Activated CD4-positive, alpha-beta T cell treated with anti-CD3 and anti-CD28 coated beads, Interleukin-2, amount 50 U/mL, for 48 hours (primary cell): ENCODE data around the gene MSMP.
A peak's percentile ranks its signal among the peaks of the same experiment; 100 is the strongest.

Experiments used
- DNase-seq, 2 experiments: peaks; one replicate each; pipeline ENCODE4 v3.0.0-alpha.2; 2020

The MSMP gene

GRCh38 chr9:35771075-35771433 is 17.0 kb upstream of the MSMP start:
- no peak for DNase-seq

DNA sequence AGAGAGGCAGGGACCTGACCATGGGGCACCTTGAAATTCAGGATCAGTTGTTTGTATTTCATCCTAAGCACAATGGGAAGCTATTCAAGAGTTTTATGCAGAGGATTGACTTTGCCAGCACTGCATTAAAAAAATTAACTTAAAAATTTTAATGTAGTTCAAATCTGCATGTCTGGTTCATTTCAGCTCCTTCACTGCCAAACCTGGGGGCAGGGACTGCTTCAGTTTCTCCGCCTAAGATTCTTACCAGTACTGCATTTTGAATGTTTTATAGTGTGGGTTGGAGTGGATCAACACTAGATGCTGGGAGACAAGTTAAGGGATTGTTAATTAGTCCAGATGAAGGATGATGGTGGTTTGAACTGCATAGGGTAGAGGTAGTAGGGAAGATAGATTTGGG is 15.7 kb upstream of the MSMP start:
- no peak for DNase-seq

- no peak for DNase-seq
Measured at GRCh38 chr9:35767458-35767857, 13.4 kb upstream of the MSMP start.

DNA sequence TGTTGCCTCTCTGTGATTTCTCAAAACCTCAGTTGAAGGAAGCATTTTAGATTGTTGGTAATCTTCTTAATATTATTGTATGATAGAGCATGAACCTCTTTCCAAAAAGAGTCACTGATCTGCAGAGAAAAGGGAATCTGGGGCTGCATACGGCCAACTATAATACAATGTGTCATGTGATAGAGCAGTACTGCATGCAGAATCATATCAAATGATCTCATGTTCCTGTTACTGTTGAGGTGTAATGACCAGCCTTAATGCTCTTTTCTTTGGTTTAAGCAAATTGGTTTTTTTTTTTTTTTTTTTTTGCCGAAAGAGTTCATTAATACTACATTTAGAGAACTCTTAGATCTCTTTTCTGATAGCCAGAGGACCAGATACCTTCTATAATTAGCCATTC is 12.9 kb upstream of the MSMP start:
- no peak for DNase-seq

GRCh38 chr9:35763803-35764202 is 9.7 kb upstream of the MSMP start:
- no peak for DNase-seq

- DNase-seq: no peak
Measured at GRCh38 chr9:35763181-35763580, 9.1 kb upstream of the MSMP start.

DNA sequence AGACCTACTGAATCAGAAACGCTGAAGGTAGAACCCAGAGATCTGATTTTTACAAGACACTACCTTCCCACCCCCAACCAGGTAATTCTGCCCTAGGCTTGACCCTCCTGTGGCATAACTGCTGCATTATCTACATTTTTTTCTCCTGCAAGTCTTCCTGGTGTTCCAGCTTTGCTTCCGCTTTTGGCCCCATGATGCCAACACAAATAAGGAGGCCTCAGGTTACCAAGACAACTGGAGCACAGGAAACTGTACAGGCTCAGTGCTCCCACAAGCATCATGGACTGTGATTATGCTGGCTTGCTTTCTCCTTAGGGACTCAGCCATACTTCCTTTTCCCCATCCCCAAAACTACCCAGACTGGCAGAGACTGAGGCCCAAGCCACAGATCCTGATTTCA is 6.6 kb upstream of the MSMP start:
- DNase-seq: no peak

GRCh38 chr9:35759795-35760194 is 5.7 kb upstream of the MSMP start:
- no peak for DNase-seq

DNA sequence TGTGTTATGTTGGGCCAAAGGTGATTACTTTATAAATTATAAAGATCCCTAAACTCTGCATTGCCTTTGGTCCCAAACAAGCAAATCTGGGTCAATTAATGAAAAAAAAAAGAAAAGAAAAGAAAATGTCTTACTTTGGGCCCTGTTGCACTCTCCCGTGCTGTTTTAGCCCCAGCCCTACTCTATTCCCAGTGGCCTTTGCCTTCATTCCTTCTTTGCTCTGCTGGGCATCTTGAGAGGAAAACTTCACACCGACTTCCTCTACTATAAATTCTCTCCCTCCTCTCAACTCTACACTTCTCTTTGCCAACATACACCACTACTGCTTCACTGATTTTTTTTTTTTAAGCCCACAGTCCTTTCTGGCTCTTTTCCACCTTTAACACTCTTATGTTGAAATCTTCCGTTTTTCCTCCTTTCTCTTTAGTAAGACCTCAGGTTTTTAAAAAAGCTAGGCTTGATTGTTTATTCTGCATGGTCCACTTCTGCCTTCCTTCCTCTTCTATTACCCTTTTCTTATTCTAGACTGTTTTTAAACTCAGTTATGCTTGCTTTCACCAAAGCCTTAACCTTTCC is 4.5 kb upstream of the MSMP start:
- no peak for DNase-seq

GRCh38 chr9:35757892-35758275 is 3.8 kb upstream of the MSMP start:
- no peak for DNase-seq

- peak; percentile 59 to 65 for DNase-seq
Measured at GRCh38 chr9:35757226-35757891, 3.3 kb upstream of the MSMP start.

- DNase-seq: peak; percentile 87 to 90
Measured at GRCh38 chr9:35756275-35757225, 2.5 kb upstream of the MSMP start.

- no peak for DNase-seq
Measured at GRCh38 chr9:35755071-35755470, 995 bp upstream of the MSMP start.

GRCh38 chr9:35753466-35753865 is 610 bp downstream of the MSMP start:
- no peak for DNase-seq

DNA sequence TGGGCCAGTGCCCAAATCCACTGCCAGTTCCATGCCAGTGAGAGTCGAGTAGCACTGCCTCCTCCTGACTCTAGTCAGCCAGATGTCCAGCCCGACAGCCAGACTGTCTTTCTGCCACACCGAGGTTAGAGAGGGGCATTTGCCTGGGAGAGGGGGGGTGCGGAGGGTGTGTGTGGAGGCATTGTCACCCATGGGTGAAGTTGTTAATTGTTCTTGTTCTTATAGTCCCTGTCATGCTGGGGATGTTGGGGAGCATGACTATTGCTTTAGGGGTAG is 3.9 kb downstream of the MSMP start:
- DNase-seq: no peak

DNA sequence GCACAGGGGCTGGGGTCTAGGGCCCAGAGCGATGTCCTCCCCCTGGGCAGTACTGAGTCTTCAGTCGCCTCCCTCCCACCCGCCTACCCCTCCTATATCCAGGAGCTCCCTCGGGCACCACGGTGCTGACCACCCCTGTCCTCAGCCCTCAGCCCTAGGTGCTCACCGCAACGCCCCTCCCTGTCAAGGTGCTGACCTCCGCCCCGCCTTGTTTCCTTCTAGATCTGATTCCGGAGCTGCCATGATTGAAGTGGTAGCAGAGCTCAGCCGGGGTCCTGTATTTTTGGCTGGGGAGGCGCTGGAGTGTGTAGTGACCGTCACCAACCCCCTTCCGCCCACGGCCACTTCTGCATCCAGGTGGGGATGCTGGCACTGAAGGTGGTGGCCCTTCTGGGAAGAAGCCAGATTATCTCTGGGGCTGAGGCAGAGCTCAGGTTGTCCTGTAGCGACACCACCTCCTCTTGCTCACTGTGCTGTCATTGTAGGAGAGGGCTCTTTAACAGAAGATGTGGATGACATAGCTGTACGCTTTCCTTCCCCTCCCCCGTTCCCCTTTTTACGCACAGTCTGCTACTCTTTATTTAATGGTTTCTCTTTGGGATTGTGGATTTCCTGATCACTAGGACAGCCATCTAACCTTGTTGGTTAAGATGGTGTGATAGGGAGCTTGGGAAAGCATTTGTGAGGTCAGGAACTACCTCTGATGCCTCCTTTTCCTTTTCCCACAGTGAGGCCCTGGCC is 4.4 kb downstream of the MSMP start:
- peak; percentile 41 to 60 for DNase-seq

DNA sequence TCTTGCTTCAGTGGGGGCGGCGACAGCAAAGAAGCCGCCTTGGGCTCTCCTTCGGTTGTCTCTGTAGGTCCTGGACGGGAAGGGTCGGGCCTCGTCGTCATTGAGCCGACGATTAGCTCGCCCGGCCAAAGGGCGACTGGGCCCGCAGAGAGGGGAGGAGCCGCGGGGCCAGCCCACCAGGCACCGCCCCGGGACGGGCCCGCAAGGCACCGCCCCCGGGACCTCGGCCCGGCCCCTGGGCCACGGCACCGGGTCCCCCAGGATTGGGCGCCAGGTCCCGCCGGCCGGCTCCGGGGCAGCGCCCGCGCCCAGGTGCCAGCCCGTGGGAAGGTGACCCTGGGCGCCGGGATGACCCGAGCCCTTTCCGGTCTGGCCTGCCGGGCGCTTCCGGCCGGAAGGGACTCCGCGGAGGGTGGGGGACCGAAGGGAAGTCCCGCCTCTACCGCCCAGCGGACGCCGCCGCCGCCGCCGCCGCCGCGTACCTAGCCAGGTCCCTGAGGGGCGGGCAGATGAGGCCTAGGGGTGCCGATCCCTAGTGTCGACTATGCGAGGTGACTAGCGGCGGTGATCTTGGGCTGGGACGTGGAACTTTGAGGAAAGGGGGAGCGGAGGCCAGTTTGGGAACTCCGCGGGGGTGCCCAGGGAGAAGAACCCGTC is 5.1 kb downstream of the MSMP start, which contains the start of the genes GBA2 and RGP1:
Gene GBA2, minus strand, starts transcription at position 371 of the 657 bp plus-strand sequence. CDS start 524 bp downstream, outside the sequence.
Gene RGP1, plus strand, starts transcription at position 430 of the 657 bp plus-strand sequence. CDS start 469 bp downstream, outside the sequence.
- peak; percentile 74 to 81 for DNase-seq

GRCh38 chr9:35748242-35748857 is 5.7 kb downstream of the MSMP start:
- DNase-seq: no peak

DNA sequence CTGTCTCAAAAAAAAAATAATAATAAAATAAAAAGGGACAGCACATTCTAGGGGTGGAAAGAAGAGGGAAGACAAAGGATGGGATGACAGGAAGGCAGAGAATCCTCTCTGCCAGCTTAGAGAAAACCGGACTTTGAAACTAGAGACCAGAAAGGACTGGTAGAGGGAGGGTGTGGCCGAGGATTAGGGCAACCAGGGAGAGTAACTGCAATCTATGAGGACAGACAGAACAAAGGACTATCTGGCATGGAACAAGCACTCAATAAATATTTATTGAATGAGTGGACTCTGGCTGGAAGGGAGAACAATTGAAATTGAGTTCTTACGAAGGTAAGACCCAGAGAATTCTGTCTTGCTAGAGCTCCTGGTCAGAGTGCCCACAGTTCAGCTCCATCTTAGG is 7.5 kb downstream of the MSMP start:
- no peak for DNase-seq

DNA sequence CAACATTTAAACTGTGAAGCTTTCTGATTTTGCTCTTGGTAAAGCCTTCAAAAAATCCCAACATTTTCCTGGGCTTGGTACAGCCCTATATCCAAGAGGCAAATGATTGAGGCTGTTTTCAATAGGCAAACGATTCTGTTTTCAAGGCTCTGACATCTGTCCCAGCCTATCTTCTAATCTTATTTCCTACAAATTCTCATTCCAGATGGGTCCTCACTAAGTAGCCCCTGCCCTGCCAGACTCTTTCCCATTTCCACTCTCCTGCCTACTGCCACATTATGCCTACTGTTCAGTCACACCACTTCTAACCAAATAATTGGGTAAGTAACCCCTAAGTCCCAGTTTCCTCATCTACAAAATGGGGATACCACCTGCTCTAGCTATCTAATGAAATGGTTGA is 8.5 kb downstream of the MSMP start:
- DNase-seq: no peak

GRCh38 chr9:35743880-35744518 is 10.1 kb downstream of the MSMP start:
- no peak for DNase-seq

DNA sequence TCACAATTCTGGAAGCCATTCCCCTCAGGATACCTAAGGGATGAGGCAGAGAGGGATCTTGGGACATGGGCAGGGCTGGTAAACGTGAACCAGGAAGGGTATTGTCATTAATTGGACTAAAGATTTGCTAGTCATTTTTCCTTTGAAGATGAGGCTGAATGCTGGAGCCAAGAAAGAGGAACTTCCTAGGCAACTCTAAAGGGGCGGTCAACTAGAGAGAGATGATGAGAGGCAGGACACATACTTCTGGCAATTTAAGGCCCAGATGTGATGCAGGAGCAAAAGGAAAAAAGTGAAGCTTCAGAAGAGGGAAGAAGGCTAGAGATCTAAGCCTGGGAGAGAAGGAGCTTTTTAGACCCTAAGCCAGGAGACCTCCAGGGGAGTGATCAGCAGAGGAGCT is 10.6 kb downstream of the MSMP start:
- DNase-seq: no peak
